IMR-90 (cell line): Measurements from ENCODE around the gene PDHA2. TPM values are rescaled to one million over a fixed set of nuclear protein-coding genes. Genes with fewer than 3 reads are reported as not detected.

Experiments
- ATAC-seq: fragments of 200-7000 bp; cut with Tn5 transposase; 2 replicates; pipeline ENCODE4 v1.9.1; 2020; ENCODE audit warnings: low read depth, mild to moderate bottlenecking, moderate library complexity
- BruUV-seq: library from RNA; stranded (reverse); fragments of 400-500 nt; replicated peaks from 2 replicates; lab custom pipeline; 2021; lab: Mats Ljungman, UMichigan
- CTCF ChIA-PET: fragments of 300-600 bp; formaldehyde crosslinking; extraction: SDS; loops from one replicate; lab custom pipeline; 2021; ENCODE audit warnings: antibody characterized with exemption; lab: Yijun Ruan, JAX
- POLR2A ChIA-PET: fragments of 300-600 bp; sonication (Branson Sonifier 250); formaldehyde crosslinking; loops from one replicate; lab custom pipeline; 2022; ENCODE audit warnings: antibody characterized with exemption; ENCODE audit not compliant: unreplicated experiment; lab: Charles Lee
- DNase-seq: peaks from one replicate; pipeline ENCODE4 v3.0.0; 2013
- H2AFZ ChIP-seq: replicated peaks from 2 replicates; pipeline ENCODE3; 2013; ENCODE audit warnings: low read length, mild to moderate bottlenecking; ENCODE audit not compliant: poor library complexity
- H2AK5ac ChIP-seq: 2 replicates; pipeline ENCODE4 v1.6.1; 2013; ENCODE audit warnings: low read depth, low read length, inconsistent platforms
- H2AK9ac ChIP-seq: replicated peaks from 2 replicates; pipeline ENCODE3; 2013; ENCODE audit warnings: mild to moderate bottlenecking, low read depth, low read length, moderate library complexity; ENCODE audit not compliant: poor library complexity
- H2BK120ac ChIP-seq: 2 replicates; pipeline ENCODE4 v1.6.1; 2013; ENCODE audit warnings: low read depth, low read length, inconsistent platforms
- H2BK15ac ChIP-seq: 3 replicates; pipeline ENCODE4 v1.6.1; 2013; ENCODE audit warnings: low read depth, low read length, inconsistent platforms
- H2BK20ac ChIP-seq: 2 replicates; pipeline ENCODE4 v1.6.1; 2013; ENCODE audit warnings: low read depth, mild to moderate bottlenecking, inconsistent platforms, low read length, moderate library complexity
- H2BK5ac ChIP-seq: 2 replicates; pipeline ENCODE4 v1.6.1; 2013; ENCODE audit warnings: mild to moderate bottlenecking, low read depth, low read length, inconsistent platforms; ENCODE audit not compliant: poor library complexity, severe bottlenecking
- H3K14ac ChIP-seq: replicated peaks from 2 replicates; pipeline ENCODE4 v1.6.1; 2013; ENCODE audit warnings: low read depth, low read length, inconsistent platforms
- H3K18ac ChIP-seq: 2 replicates; pipeline ENCODE4 v1.6.1; 2013; ENCODE audit warnings: low read depth, low read length, control low read depth
- H3K23ac ChIP-seq: 2 replicates; pipeline ENCODE4 v1.6.1; 2013; ENCODE audit warnings: low read depth, low read length, inconsistent platforms
- H3K27ac ChIP-seq: 2 replicates; pipeline ENCODE4 v1.5.1; 2013; ENCODE audit warnings: mild to moderate bottlenecking, control low read depth, low read length; ENCODE audit not compliant: insufficient read depth
- H3K27me3 ChIP-seq: 2 replicates; pipeline ENCODE4 v1.6.1; 2013; ENCODE audit warnings: low read length; ENCODE audit not compliant: control insufficient read depth, insufficient read depth
- H3K36me3 ChIP-seq: 2 replicates; pipeline ENCODE4 v1.6.1; 2013; ENCODE audit warnings: low read length, mixed read lengths; ENCODE audit not compliant: control insufficient read depth, insufficient read depth
- H3K4ac ChIP-seq: 2 replicates; pipeline ENCODE4 v1.6.1; 2013; ENCODE audit warnings: low read depth, low read length, inconsistent platforms
- H3K4me1 ChIP-seq: 2 replicates; pipeline ENCODE4 v1.6.1; 2013; ENCODE audit warnings: low read length, mixed read lengths; ENCODE audit not compliant: control insufficient read depth, insufficient read depth
- H3K4me2 ChIP-seq: 2 replicates; pipeline ENCODE4 v1.6.1; 2013; ENCODE audit warnings: low read depth, mild to moderate bottlenecking, control low read depth, low read length, moderate library complexity
- H3K4me3 ChIP-seq: 2 replicates; pipeline ENCODE4 v1.5.1; 2013; ENCODE audit warnings: low read depth, mild to moderate bottlenecking, control low read depth, low read length, moderate library complexity; ENCODE audit not compliant: insufficient read depth
- H3K56ac ChIP-seq: 2 replicates; pipeline ENCODE4 v1.6.1; 2013; ENCODE audit warnings: low read length, inconsistent platforms; ENCODE audit not compliant: insufficient read depth; ENCODE audit errors: extremely low read depth
- H3K79me1 ChIP-seq, 2 experiments: 2 replicates each; pipeline ENCODE4 v1.6.1; 2013; ENCODE audit warnings: low read length in 2 of 2, inconsistent platforms in 1 of 2, low read depth in 1 of 2
- H3K9ac ChIP-seq: 2 replicates; pipeline ENCODE4 v1.6.1; 2013; ENCODE audit warnings: low read depth, low read length, control low read depth
- H3K9me1 ChIP-seq: 2 replicates; pipeline ENCODE4 v1.6.1; 2013; ENCODE audit warnings: low read length, inconsistent platforms; ENCODE audit not compliant: insufficient read depth
- H3K9me3 ChIP-seq: 2 replicates; pipeline ENCODE4 v1.6.1; 2013; ENCODE audit warnings: low read length; ENCODE audit not compliant: control insufficient read depth, insufficient read depth
- H4K20me1 ChIP-seq: 2 replicates; pipeline ENCODE4 v1.6.1; 2013; ENCODE audit warnings: low read length, inconsistent platforms; ENCODE audit not compliant: insufficient read depth
- H4K5ac ChIP-seq: 2 replicates; pipeline ENCODE4 v1.6.1; 2013; ENCODE audit warnings: mild to moderate bottlenecking, low read depth, low read length, control low read depth
- H4K8ac ChIP-seq, 2 experiments: 2 replicates each; pipeline ENCODE4 v1.6.1; 2013; ENCODE audit warnings: low read depth in 2 of 2, low read length in 2 of 2, control low read depth in 1 of 2, inconsistent platforms in 1 of 2
- H4K91ac ChIP-seq: 2 replicates; pipeline ENCODE4 v1.6.1; 2013; ENCODE audit warnings: low read depth, low read length, inconsistent platforms; ENCODE audit not compliant: insufficient read depth
- BHLHE40 ChIP-seq: fragments of 150-350 bp; IDR thresholded peaks from 2 replicates; pipeline ENCODE4 v1.6.1; 2016; ENCODE audit warnings: mild to moderate bottlenecking, low read depth, low read length
- CEBPB ChIP-seq: IDR thresholded peaks from 2 replicates; pipeline ENCODE4 v1.6.1; 2012; ENCODE audit warnings: low read depth, low read length, improper control_type of control experiment
- CHD1 ChIP-seq: IDR thresholded peaks from 2 replicates; pipeline ENCODE4 v1.6.1; 2012; ENCODE audit warnings: low read depth, low read length, improper control_type of control experiment
- CTCF ChIP-seq: conservative IDR thresholded peaks from 2 replicates; pipeline ENCODE4 v1.5.1; 2012; ENCODE audit warnings: mild to moderate bottlenecking, low read depth, low read length, improper control_type of control experiment
- FOS ChIP-seq: fragments of 150-350 bp; IDR thresholded peaks from 2 replicates; pipeline ENCODE4 v1.6.1; 2016; ENCODE audit warnings: low read depth, low read length
- MAFK ChIP-seq: IDR thresholded peaks from 2 replicates; pipeline ENCODE4 v1.6.1; 2012; ENCODE audit warnings: low read depth, low read length, improper control_type of control experiment
- MAZ ChIP-seq: IDR thresholded peaks from 2 replicates; pipeline ENCODE4 v1.6.1; 2012; ENCODE audit warnings: low read depth, mild to moderate bottlenecking, low read length, improper control_type of control experiment, moderate library complexity, borderline replicate concordance
- MXI1 ChIP-seq: IDR thresholded peaks from 2 replicates; pipeline ENCODE4 v1.6.1; 2012; ENCODE audit warnings: low read depth, mild to moderate bottlenecking, low read length, moderate library complexity, borderline replicate concordance
- NFE2L2 ChIP-seq: fragments of 150-350 bp; IDR thresholded peaks from 2 replicates; pipeline ENCODE4 v1.6.1; 2016; ENCODE audit warnings: low read depth, mild to moderate bottlenecking, low read length
- POLR2A ChIP-seq: IDR thresholded peaks from 2 replicates; pipeline ENCODE4 v1.6.1; 2012; ENCODE audit warnings: mild to moderate bottlenecking, low read depth, low read length
- RAD21 ChIP-seq: IDR thresholded peaks from 2 replicates; pipeline ENCODE4 v1.6.1; 2012; ENCODE audit warnings: low read length, improper control_type of control experiment
- RCOR1 ChIP-seq: IDR thresholded peaks from 2 replicates; pipeline ENCODE4 v1.6.1; 2012; ENCODE audit warnings: mild to moderate bottlenecking, low read length, improper control_type of control experiment; ENCODE audit not compliant: insufficient replicate concordance
- RFX5 ChIP-seq: IDR thresholded peaks from 2 replicates; pipeline ENCODE4 v1.8.0; 2012; ENCODE audit warnings: low read depth, mild to moderate bottlenecking, low read length, moderate library complexity
- SMC3 ChIP-seq: fragments of 150-350 bp; IDR thresholded peaks from 2 replicates; pipeline ENCODE4 v1.6.1; 2016; ENCODE audit warnings: low read depth, mild to moderate bottlenecking, antibody characterized with exemption, low read length, moderate library complexity
- WGBS, 2 experiments: methylation state at CpG; one replicate each; pipeline versions ENCODE4 v1.1.5 to v1.1.7; 2013; ENCODE audit warnings: missing lambda C conversion rate in 2 of 2; ENCODE audit not compliant: insufficient read length in 1 of 2; ENCODE audit errors: extremely low coverage in 2 of 2; 5-methylcytosine and 5-hydroxymethylcytosine counted together
- dilution Hi-C: fragments of 300-500 bp; cut with HindIII; formaldehyde crosslinking; loops from one replicate; pipeline ENCODE4 v1.14.3; 2018; ENCODE audit warnings: low sequenced_read_pairs; ENCODE audit not compliant: unreplicated experiment
- in situ Hi-C: fragments of 300-500 bp; cut with MboI; formaldehyde crosslinking; loops from 3 replicates; pipeline ENCODE4 v1.14.3; 2019; ENCODE audit warnings: low sequenced_read_pairs, inconsistent platforms, mixed read lengths
- intact Hi-C: fragments of 100-400 bp; cut with micrococcal nuclease; formaldehyde crosslinking; loops from 2 replicates; pipeline ENCODE4 v1.10.0; 2022
- polyA plus RNA-seq, 3 experiments: library from polyadenylated mRNA; depleted of rRNA; stranded (reverse); fragments of >200 nt; gene quantifications; 2 replicates each; pipeline ENCODE4 v1.2.3, GENCODE V29; 2012; ENCODE audit warnings: low replicate concordance in 1 of 3
- total RNA-seq: library from RNA; depleted of rRNA; stranded (reverse); fragments of >200 nt; gene quantifications from 2 replicates; pipeline ENCODE4 v1.2.3, GENCODE V29; 2012
- TF ChIP-seq, protein P1 (sequence below): fragments of 150-350 bp; IDR thresholded peaks from 2 replicates; pipeline ENCODE4 v1.6.1; 2017; ENCODE audit warnings: mild to moderate bottlenecking, antibody characterized with exemption, low read length, low read depth
- TF ChIP-seq, protein P2 (sequence below): fragments of 150-350 bp; IDR thresholded peaks from 2 replicates; pipeline ENCODE4 v1.6.1; 2016; ENCODE audit warnings: low read depth, mild to moderate bottlenecking, low read length, moderate library complexity, borderline replicate concordance

PDHA2 gene
- total and polyA plus RNA-seq, 2 of the 4 experiments (the other 2 are of a cell fraction): not detected

- no TSS peak for BruUV-seq
- H2BK5ac ChIP-seq: no peak overlapping the region
- H3K23ac ChIP-seq: no peak overlapping the region
- no peak for TF ChIP-seq RFX5
- TF ChIP-seq CTCF: no peak
- TF ChIP-seq FOS: no peak
- TF ChIP-seq, protein P1, sequence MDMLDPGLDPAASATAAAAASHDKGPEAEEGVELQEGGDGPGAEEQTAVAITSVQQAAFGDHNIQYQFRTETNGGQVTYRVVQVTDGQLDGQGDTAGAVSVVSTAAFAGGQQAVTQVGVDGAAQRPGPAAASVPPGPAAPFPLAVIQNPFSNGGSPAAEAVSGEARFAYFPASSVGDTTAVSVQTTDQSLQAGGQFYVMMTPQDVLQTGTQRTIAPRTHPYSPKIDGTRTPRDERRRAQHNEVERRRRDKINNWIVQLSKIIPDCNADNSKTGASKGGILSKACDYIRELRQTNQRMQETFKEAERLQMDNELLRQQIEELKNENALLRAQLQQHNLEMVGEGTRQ: no peak
- TF ChIP-seq, protein P2, sequence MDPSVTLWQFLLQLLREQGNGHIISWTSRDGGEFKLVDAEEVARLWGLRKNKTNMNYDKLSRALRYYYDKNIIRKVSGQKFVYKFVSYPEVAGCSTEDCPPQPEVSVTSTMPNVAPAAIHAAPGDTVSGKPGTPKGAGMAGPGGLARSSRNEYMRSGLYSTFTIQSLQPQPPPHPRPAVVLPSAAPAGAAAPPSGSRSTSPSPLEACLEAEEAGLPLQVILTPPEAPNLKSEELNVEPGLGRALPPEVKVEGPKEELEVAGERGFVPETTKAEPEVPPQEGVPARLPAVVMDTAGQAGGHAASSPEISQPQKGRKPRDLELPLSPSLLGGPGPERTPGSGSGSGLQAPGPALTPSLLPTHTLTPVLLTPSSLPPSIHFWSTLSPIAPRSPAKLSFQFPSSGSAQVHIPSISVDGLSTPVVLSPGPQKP: no peak
- TF ChIP-seq RAD21: no peak
- TF ChIP-seq CEBPB: no peak
- no peak for TF ChIP-seq SMC3
- no peak for TF ChIP-seq POLR2A
- no peak for TF ChIP-seq NFE2L2
- TF ChIP-seq BHLHE40: no peak
- no peak for TF ChIP-seq CHD1
- no peak for TF ChIP-seq MXI1
- no peak for TF ChIP-seq RCOR1
- TF ChIP-seq MAFK: no peak
- no peak for TF ChIP-seq MAZ
- no peak overlapping the region for H2AK5ac ChIP-seq
- dilution Hi-C loops: no loop called here
- ChIA-PET CTCF (interaction anchor here (0.6 kb wide), 1 partner anchor 293 kb away, joined by 3 read pairs; no protein-coding TSS in a partner anchor), POLR2A (no interaction called here)
- no peaks in the 10 kb centered on the region for H3K4me1 ChIP-seq
- H3K4me2 ChIP-seq: no peak overlapping the region
- no peak overlapping the region for H3K4me3 ChIP-seq
- H3K56ac ChIP-seq: no peak overlapping the region
- H3K79me1 ChIP-seq: no peaks in the 10 kb centered on the region
- no peak overlapping the region for H2AFZ ChIP-seq
- H3K9me1 ChIP-seq: no peaks in the 10 kb centered on the region
- no peak for DNase-seq
- no peak overlapping the region for H3K4ac ChIP-seq
- in situ Hi-C loops: no loop called here
- no peaks in the 10 kb centered on the region for H3K9me3 ChIP-seq
- no peaks in the 10 kb centered on the region for H3K36me3 ChIP-seq
- no peak overlapping the region for H2AK9ac ChIP-seq
- no peak overlapping the region for H3K27ac ChIP-seq
- no peak overlapping the region for H4K91ac ChIP-seq
- no peak overlapping the region for H4K8ac ChIP-seq
- H3K27me3 ChIP-seq: no peaks in the 10 kb centered on the region
- H3K14ac ChIP-seq: no peak overlapping the region
- no peak overlapping the region for H3K18ac ChIP-seq
- no peaks in the 10 kb centered on the region for H4K20me1 ChIP-seq
- intact Hi-C loops: no loop called here
- ATAC-seq: no peak
- no peak overlapping the region for H2BK15ac ChIP-seq
- no peak overlapping the region for H3K9ac ChIP-seq
- H2BK120ac ChIP-seq: no peak overlapping the region
- no peak overlapping the region for H4K5ac ChIP-seq
- WGBS, 2 experiments: no CpG with 5 or more reads among the region's 1 CpG
- H2BK20ac ChIP-seq: no peak overlapping the region
These were observed 17.9 kb downstream of the PDHA2 start for GRCh38 chr4:95857761-95858160.
